Measurements from ENCODE around the gene CYB561D2. TPM values are rescaled to one million over a fixed set of nuclear protein-coding genes. Genes with fewer than 3 reads are reported as not detected.

CYB561D2 gene
- total RNA-seq, 2 donors from 2014 or later = 22.5 to 29.4 TPM

DNA sequence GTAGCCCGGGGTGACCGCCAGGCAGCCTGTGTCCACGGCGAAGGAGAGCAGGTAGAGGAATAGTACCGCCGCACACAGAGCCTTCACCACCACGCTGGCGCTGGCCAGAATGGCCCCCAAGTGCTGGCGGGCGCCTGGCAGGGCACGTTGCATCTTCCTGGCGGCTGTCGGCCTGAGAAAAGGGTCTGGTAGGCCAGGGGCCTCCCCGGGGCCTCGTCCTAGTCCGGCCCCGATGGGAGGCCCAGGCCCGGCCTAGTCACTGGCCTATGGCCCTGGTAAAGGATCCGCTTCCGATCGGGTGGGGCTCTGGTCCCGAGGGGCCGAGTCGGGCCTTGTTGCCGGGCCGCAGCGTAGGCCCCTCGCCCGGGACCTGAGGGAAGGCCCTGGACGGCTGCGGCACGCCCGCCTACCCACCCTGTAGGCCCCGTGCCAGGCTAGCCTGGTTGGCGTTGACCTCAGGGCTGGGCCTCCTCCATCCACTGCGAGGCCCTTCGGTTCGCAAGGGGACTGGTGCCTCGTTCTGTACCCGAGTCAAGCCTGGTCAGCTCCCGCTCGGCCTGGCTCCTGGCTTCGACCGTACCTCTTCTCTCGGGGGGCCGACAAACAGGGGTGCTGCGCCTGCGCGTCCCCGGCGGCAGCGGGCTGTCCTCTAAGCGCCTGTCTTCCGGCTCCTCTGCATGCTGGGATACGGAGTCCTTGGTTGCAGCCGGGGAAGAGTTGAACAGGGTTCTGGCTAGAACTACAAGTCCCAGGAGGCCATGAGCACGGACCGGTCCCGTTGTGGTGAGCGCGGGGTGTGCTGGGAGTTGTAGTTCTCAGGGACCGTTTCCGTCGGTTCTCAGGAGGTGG, 8.5 kb downstream of the CYB561D2 start, which contains the start of gene TMEM115:
Gene TMEM115, minus strand, starts transcription at position 611 of the 849 bp plus-strand sequence. Its CDS starts 458 bp downstream, at position 153.
- Histone ChIP-seq H3K9me3 (no peaks in the 10 kb centered on the region), H3K36me3 (peaks cover 26% of the 10 kb centered on the region), H3K4me1 (ENCODE audit: control insufficient read depth in 1 of 2, low read depth in 2 of 2) (peaks cover 32 to 40% of the 10 kb centered on the region in 2 donors), H3K27me3 (replicated peaks; ENCODE audit: insufficient read depth) (no peaks in the 10 kb centered on the region), H3K4me3 (peak within 1 kb of the TSS; percentile 94), H3K27ac (peak within 1 kb of the TSS; percentile 82 to 91)
- DNase-seq (ENCODE audit: low spot score) (peak; percentile 96), ATAC-seq (ENCODE audit: insufficient number of reproducible peaks, low FRiP score, low read depth) (peak; percentile 95)
- TF ChIP-seq, protein P1, sequence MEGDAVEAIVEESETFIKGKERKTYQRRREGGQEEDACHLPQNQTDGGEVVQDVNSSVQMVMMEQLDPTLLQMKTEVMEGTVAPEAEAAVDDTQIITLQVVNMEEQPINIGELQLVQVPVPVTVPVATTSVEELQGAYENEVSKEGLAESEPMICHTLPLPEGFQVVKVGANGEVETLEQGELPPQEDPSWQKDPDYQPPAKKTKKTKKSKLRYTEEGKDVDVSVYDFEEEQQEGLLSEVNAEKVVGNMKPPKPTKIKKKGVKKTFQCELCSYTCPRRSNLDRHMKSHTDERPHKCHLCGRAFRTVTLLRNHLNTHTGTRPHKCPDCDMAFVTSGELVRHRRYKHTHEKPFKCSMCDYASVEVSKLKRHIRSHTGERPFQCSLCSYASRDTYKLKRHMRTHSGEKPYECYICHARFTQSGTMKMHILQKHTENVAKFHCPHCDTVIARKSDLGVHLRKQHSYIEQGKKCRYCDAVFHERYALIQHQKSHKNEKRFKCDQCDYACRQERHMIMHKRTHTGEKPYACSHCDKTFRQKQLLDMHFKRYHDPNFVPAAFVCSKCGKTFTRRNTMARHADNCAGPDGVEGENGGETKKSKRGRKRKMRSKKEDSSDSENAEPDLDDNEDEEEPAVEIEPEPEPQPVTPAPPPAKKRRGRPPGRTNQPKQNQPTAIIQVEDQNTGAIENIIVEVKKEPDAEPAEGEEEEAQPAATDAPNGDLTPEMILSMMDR (IDR thresholded peaks at IDR 0.05) = no peak

DNA sequence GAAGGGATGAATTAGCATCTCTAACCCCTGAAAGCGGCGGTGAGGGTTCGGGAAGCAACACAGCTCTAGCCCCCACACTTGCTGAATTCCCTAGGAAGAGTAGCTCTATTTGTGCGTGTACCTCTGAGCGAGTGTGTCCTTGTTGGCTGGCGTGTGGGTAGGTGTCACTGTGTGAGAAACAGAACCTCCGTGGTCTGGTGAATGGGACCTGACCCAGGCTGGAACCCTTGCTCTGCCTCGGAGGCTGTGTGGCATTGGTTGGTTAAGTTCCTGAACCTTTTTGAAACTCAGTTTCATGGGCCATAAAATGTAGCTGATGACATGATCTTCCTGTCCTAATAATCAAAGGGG, 9.1 kb downstream of the CYB561D2 start:
- no peak overlapping the region for H3K27ac ChIP-seq
- peaks cover 38 to 44% of the 10 kb centered on the region in 2 donors for H3K4me1 ChIP-seq (ENCODE audit: control insufficient read depth in 1 of 2, low read depth in 2 of 2)
- TF ChIP-seq, protein P1 (IDR thresholded peaks at IDR 0.05) = no peak
- no peaks in the 10 kb centered on the region for H3K27me3 ChIP-seq (replicated peaks; ENCODE audit: insufficient read depth)
- H3K4me3 ChIP-seq = peak overlapping the region; percentile 94
- H3K9me3 ChIP-seq = no peaks in the 10 kb centered on the region
- DNase-seq (ENCODE audit: low spot score) = no peak
- ATAC-seq (ENCODE audit: insufficient number of reproducible peaks, low FRiP score, low read depth) = peak; percentile 21
- H3K36me3 ChIP-seq = peaks cover 20% of the 10 kb centered on the region

DNA sequence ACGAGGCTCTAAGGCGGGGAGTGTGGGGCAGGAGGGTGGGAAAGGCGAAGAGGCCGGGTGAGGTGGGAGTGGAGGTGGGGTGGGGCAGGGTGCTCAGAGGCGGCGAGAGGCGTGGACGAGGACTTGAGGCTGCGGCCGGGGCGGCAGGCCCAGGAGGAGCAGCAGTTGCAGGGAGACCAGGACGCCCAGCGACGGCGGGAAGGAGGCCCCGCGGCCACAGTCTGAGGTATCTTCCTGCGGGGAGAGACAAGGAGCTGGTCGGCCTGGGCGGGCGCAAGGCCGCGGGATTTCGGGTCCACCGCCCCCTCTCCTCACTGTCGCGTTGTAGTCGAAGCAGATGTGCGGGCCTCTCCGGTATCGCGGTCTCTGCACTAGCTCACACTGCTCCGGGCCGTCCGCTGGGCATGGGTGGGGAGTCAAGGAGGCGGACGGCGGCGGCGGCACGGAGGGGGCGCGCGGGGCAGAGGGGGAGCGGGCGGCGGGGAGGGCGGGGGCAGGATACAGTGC, 14.0 kb downstream of the CYB561D2 start:
- Histone ChIP-seq H3K27ac (no peak overlapping the region), H3K36me3 (no peaks in the 10 kb centered on the region), H3K4me1 (ENCODE audit: control insufficient read depth in 1 of 2, low read depth in 2 of 2) (peaks cover 6 to 22% of the 10 kb centered on the region in 2 donors), H3K27me3 (replicated peaks; ENCODE audit: insufficient read depth) (no peaks in the 10 kb centered on the region), H3K9me3 (no peaks in the 10 kb centered on the region), H3K4me3 (peak overlapping the region; percentile 80)
- ATAC-seq (ENCODE audit: insufficient number of reproducible peaks, low FRiP score, low read depth) (no peak), DNase-seq (ENCODE audit: low spot score) (no peak)
- TF ChIP-seq, protein P1 (IDR thresholded peaks at IDR 0.05) = no peak

DNA sequence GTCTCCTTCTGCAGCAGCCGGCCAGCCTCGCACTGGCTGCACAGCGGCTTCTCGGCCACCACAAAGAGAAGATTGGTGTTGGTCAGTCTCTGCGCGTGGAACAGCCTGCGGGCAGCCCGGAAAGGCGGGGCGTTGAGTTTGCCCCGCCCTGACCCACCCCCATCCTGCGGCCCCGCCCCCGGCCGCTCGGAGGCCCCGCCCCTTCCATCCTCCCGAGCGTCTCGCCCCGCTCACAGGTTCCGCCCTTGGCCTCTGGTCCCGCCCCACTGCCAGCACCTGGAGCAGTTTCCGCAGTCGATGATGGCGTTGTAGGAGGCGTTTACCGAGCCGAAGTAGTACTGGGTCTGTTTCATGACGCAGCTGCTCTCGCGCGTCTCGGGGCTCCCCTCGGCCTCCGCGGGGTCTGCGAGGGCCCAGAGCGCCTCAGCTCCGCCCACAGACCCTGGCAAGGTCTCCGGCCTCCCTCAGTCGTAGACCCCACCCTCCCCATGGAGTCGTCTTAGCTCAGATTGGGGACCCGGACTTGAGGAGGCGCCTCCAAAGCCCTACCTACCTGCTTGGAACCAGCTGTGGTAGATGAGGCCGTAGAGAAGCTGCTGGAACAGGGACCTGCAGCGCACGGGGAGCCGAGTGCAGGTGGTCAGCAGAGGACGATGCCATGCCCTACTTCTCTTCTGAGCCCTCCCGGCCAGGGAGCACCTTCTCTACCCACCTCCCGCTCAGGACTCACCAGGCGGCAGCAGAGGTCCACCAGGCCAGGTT, 14.6 kb downstream of the CYB561D2 start:
- H3K27me3 ChIP-seq (replicated peaks; ENCODE audit: insufficient read depth) = no peaks in the 10 kb centered on the region
- peak overlapping the region; percentile 80 for H3K4me3 ChIP-seq
- H3K9me3 ChIP-seq = no peaks in the 10 kb centered on the region
- peak; percentile 65 for DNase-seq (ENCODE audit: low spot score)
- TF ChIP-seq, protein P1 (IDR thresholded peaks at IDR 0.05) = no peak
- no peaks in the 10 kb centered on the region for H3K36me3 ChIP-seq
- no peak overlapping the region for H3K27ac ChIP-seq
- peaks cover 6 to 22% of the 10 kb centered on the region in 2 donors for H3K4me1 ChIP-seq (ENCODE audit: control insufficient read depth in 1 of 2, low read depth in 2 of 2)
- peak; percentile 53 for ATAC-seq (ENCODE audit: insufficient number of reproducible peaks, low FRiP score, low read depth)

DNA sequence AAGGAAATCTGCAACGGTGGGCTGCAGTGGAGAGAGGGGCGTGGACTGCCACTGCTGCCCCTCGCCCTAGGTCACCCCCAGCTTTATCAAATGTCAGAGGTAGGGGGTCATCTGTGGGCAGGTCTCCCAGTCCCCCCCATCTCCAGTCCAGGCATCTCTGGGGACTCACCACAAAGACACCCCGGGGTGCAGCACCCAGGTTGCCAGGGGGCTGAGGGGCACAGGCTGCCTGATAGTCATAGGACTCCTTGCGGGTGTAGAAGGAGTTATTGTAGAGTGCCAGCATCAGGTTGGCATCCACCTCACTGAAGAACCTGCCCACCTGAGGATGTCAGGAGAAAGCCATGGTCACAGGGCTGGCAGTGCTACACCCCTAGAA, 15.2 kb downstream of the CYB561D2 start:
- H3K27ac ChIP-seq = no peak overlapping the region
- peak overlapping the region; percentile 80 for H3K4me3 ChIP-seq
- TF ChIP-seq, protein P1 (IDR thresholded peaks at IDR 0.05) = no peak
- ATAC-seq (ENCODE audit: insufficient number of reproducible peaks, low FRiP score, low read depth) (no peak), DNase-seq (ENCODE audit: low spot score) (no peak)
- H3K9me3 ChIP-seq = no peaks in the 10 kb centered on the region
- peaks cover 6 to 22% of the 10 kb centered on the region in 2 donors for H3K4me1 ChIP-seq (ENCODE audit: control insufficient read depth in 1 of 2, low read depth in 2 of 2)
- no peaks in the 10 kb centered on the region for H3K36me3 ChIP-seq
- H3K27me3 ChIP-seq (replicated peaks; ENCODE audit: insufficient read depth) = no peaks in the 10 kb centered on the region

All from thoracic aorta (tissue), 2 donors.